MG63 (cell line): ENCODE data around the gene DGKA. TPM values are rescaled to one million over a fixed set of nuclear protein-coding genes. Genes with fewer than 3 reads are reported as not detected.

Experiments
- DNase-seq: peaks from one replicate; pipeline ENCODE4 v3.0.0-alpha.2; 2020
- H3K27me3 ChIP-seq: fragments of 250-450 bp; sonication (Bioruptor Pico); 2 replicates; pipeline ENCODE4 v1.5.1; 2020; ENCODE audit warnings: mild to moderate bottlenecking, moderate library complexity
- H3K36me3 ChIP-seq: fragments of 250-450 bp; sonication (Bioruptor Pico); 2 replicates; pipeline ENCODE4 v1.5.1; 2020; ENCODE audit warnings: mild to moderate bottlenecking, moderate library complexity
- H3K4me3 ChIP-seq: fragments of 250-450 bp; sonication (Bioruptor Pico); 2 replicates; pipeline ENCODE4 v1.5.1; 2020; ENCODE audit warnings: mild to moderate bottlenecking, moderate library complexity
- H3K9me3 ChIP-seq: fragments of 250-450 bp; sonication (Bioruptor Pico); 2 replicates; pipeline ENCODE4 v1.5.1; 2020; ENCODE audit warnings: mild to moderate bottlenecking, moderate library complexity
- total RNA-seq: library from RNA; depleted of rRNA; stranded (reverse); fragments of >200 nt; shearing (Covaris generic); gene quantifications from 2 replicates; pipeline ENCODE4 v1.2.3, GENCODE V29; 2014; ENCODE audit warnings: low replicate concordance

The DGKA gene
- total RNA-seq, 1 experiment from 2014 or later: 2.9 TPM

- Histone ChIP-seq H3K4me3 (no peak overlapping the region), H3K27me3 (no peaks in the 10 kb centered on the region), H3K9me3 (no peaks in the 10 kb centered on the region), H3K36me3 (no peaks in the 10 kb centered on the region)
- no peak for DNase-seq
These were observed 11.7 kb downstream of the DGKA start for GRCh38 chr12:55942577-55943136.

- H3K27me3 ChIP-seq: no peaks in the 10 kb centered on the region
- no peaks in the 10 kb centered on the region for H3K36me3 ChIP-seq
- no peak for DNase-seq
- H3K4me3 ChIP-seq: no peak overlapping the region
- H3K9me3 ChIP-seq: no peaks in the 10 kb centered on the region
These were observed 15.6 kb downstream of the DGKA start for GRCh38 chr12:55946553-55946952.

- no peaks in the 10 kb centered on the region for H3K36me3 ChIP-seq
- no peak overlapping the region for H3K4me3 ChIP-seq
- H3K9me3 ChIP-seq: no peaks in the 10 kb centered on the region
- 0 out of 2 replicates have a peak, but pooled peaks cover 3% of the 10 kb centered on the region for H3K27me3 ChIP-seq
- no peak for DNase-seq
These were observed 24.4 kb downstream of the DGKA start for GRCh38 chr12:55955344-55955743.

- Histone ChIP-seq H3K36me3 (no peaks in the 10 kb centered on the region), H3K9me3 (no peaks in the 10 kb centered on the region), H3K27me3 (0 out of 2 replicates have a peak, but pooled peaks cover 3% of the 10 kb centered on the region), H3K4me3 (no peak overlapping the region)
- DNase-seq: peak; percentile 66
These were observed 25.0 kb downstream of the DGKA start for GRCh38 chr12:55955800-55956508.

- H3K4me3 ChIP-seq: no peak overlapping the region
- no peaks in the 10 kb centered on the region for H3K9me3 ChIP-seq
- DNase-seq: no peak
- no peaks in the 10 kb centered on the region for H3K36me3 ChIP-seq
- H3K27me3 ChIP-seq: 0 out of 2 replicates have a peak, but pooled peaks cover 3% of the 10 kb centered on the region
These were observed 26.3 kb downstream of the DGKA start for GRCh38 chr12:55957106-55957859.

GRCh38 chr12:55963760-55964159 lies 32.8 kb downstream of the DGKA start:
- DNase-seq: no peak
- 0 out of 2 replicates have a peak, but pooled peaks cover 3% of the 10 kb centered on the region for H3K9me3 ChIP-seq
- H3K36me3 ChIP-seq: peaks cover 11% of the 10 kb centered on the region
- H3K27me3 ChIP-seq: no peaks in the 10 kb centered on the region
- no peak overlapping the region for H3K4me3 ChIP-seq

GRCh38 chr12:55965240-55965639 lies 34.3 kb downstream of the DGKA start:
- no peaks in the 10 kb centered on the region for H3K27me3 ChIP-seq
- H3K36me3 ChIP-seq: peaks cover 23% of the 10 kb centered on the region
- H3K4me3 ChIP-seq: no peak overlapping the region
- no peak for DNase-seq
- 0 out of 2 replicates have a peak, but pooled peaks cover 3% of the 10 kb centered on the region for H3K9me3 ChIP-seq

- Histone ChIP-seq H3K27me3 (no peaks in the 10 kb centered on the region), H3K36me3 (peaks cover 27% of the 10 kb centered on the region), H3K9me3 (0 out of 2 replicates have a peak, but pooled peaks cover 3% of the 10 kb centered on the region), H3K4me3 (peak within 1 kb of the TSS; percentile 86)
- no peak for DNase-seq
These were observed 35.0 kb downstream of the DGKA start, which contains the start of gene PMEL for GRCh38 chr12:55965941-55966407. Gene PMEL (minus strand): TSS chr12:55966042. CDS start chr12:55966011, 31 bp downstream.

GRCh38 chr12:55966408-55967281 lies 35.7 kb downstream of the DGKA start, which contains the start of gene CDK2:
Gene CDK2 (plus strand): TSS chr12:55966830. CDS start chr12:55967009, 179 bp downstream.
- peak; percentile 88 for DNase-seq
- H3K4me3 ChIP-seq: peak within 1 kb of the TSS; percentile 86

GRCh38 chr12:55969356-55969755 lies 38.4 kb downstream of the DGKA start:
- no peak for DNase-seq
- Histone ChIP-seq H3K27me3 (no peaks in the 10 kb centered on the region), H3K9me3 (0 out of 2 replicates have a peak, but pooled peaks cover 3% of the 10 kb centered on the region), H3K4me3 (no peak overlapping the region), H3K36me3 (peaks cover 37% of the 10 kb centered on the region)

More at GRCh38 chr12:55966408-55967281, 35.7 kb downstream of the DGKA start, which contains the start of gene CDK2:
- H3K9me3 ChIP-seq: 0 out of 2 replicates have a peak, but pooled peaks cover 3% of the 10 kb centered on the region
- H3K36me3 ChIP-seq: peaks cover 32% of the 10 kb centered on the region
- no peaks in the 10 kb centered on the region for H3K27me3 ChIP-seq

GRCh38 chr12:55970775-55971174 lies 39.8 kb downstream of the DGKA start:
- Histone ChIP-seq H3K9me3 (0 out of 2 replicates have a peak, but pooled peaks cover 3% of the 10 kb centered on the region), H3K36me3 (peaks cover 37% of the 10 kb centered on the region), H3K4me3 (no peak overlapping the region), H3K27me3 (no peaks in the 10 kb centered on the region)
- DNase-seq: no peak

GRCh38 chr12:55972042-55972441 lies 41.1 kb downstream of the DGKA start:
- H3K4me3 ChIP-seq: no peak overlapping the region

GRCh38 chr12:55972456-55972855 lies 41.5 kb downstream of the DGKA start:
- Histone ChIP-seq H3K27me3 (no peaks in the 10 kb centered on the region), H3K4me3 (peak overlapping the region; percentile 58), H3K9me3 (no peaks in the 10 kb centered on the region), H3K36me3 (peaks cover 45% of the 10 kb centered on the region)
- no peak for DNase-seq

More at GRCh38 chr12:55972042-55972441, 41.1 kb downstream of the DGKA start:
- peak; percentile 26 for DNase-seq
- no peaks in the 10 kb centered on the region for H3K9me3 ChIP-seq
- H3K36me3 ChIP-seq: peaks cover 45% of the 10 kb centered on the region
- H3K27me3 ChIP-seq: no peaks in the 10 kb centered on the region

GRCh38 chr12:55972911-55973598 lies 42.1 kb downstream of the DGKA start:
- Histone ChIP-seq H3K4me3 (peak overlapping the region; percentile 58), H3K27me3 (no peaks in the 10 kb centered on the region), H3K36me3 (peaks cover 41% of the 10 kb centered on the region), H3K9me3 (no peaks in the 10 kb centered on the region)
- DNase-seq: no peak

GRCh38 chr12:55973599-55974307 lies 42.8 kb downstream of the DGKA start, which contains the start of gene RAB5B:
Gene RAB5B (plus strand): TSS chr12:55974078. CDS start chr12:55986961, 12,883 bp downstream.
- H3K36me3 ChIP-seq: peaks cover 34% of the 10 kb centered on the region
- H3K4me3 ChIP-seq: peak within 1 kb of the TSS; percentile 94
- H3K27me3 ChIP-seq: no peaks in the 10 kb centered on the region
- DNase-seq: peak; percentile 100
- H3K9me3 ChIP-seq: no peaks in the 10 kb centered on the region
